K562 (cell line): ENCODE measurements around the gene DALRD3. TPM values are rescaled to one million over a fixed set of nuclear protein-coding genes. Genes with fewer than 3 reads are reported as not detected.

Source experiments
- ASH1L ChIP-seq: fragments of 450-650 bp; IDR thresholded peaks from 2 replicates; pipeline ENCODE4 v1.6.1; 2018; ENCODE audit warnings: borderline replicate concordance, mild to moderate bottlenecking, low read depth; ENCODE audit not compliant: partially characterized antibody
- BCOR ChIP-seq: fragments of 450-650 bp; IDR thresholded peaks from 2 replicates; pipeline ENCODE4 v1.6.1; 2016
- BDP1 ChIP-seq: IDR thresholded peaks from 3 replicates; pipeline ENCODE4 v1.6.1; 2011; ENCODE audit not compliant: insufficient read length, insufficient read depth
- BRCA1 ChIP-seq, 2 experiments: fragments of 450-650 bp in 1 of 2; sonication (generic) in 1 of 2; formaldehyde crosslinking in 1 of 2; IDR thresholded peaks; 2 replicates each; pipeline versions ENCODE4 v1.5.0 to v1.6.1; 2017 to 2020; ENCODE audit warnings: mild to moderate bottlenecking in 1 of 2, missing genetic modification reagents in 1 of 2
- CBX1 ChIP-seq: sonication (generic); IDR thresholded peaks from 2 replicates; pipeline ENCODE4 v1.6.1; 2016; ENCODE audit warnings: antibody characterized with exemption, low read depth, mild to moderate bottlenecking
- CBX8 ChIP-seq: fragments of 200-600 bp; sonication (generic); IDR thresholded peaks from 2 replicates; pipeline ENCODE4 v1.6.1; 2012; ENCODE audit warnings: borderline replicate concordance, mixed run types, low read depth, mild to moderate bottlenecking, moderate library complexity, mixed read lengths, low read length, control low read depth, inconsistent platforms; ENCODE audit not compliant: poor library complexity, severe bottlenecking; ENCODE audit errors: extremely low read depth
- FOXK1 ChIP-seq: sonication (generic); formaldehyde crosslinking; IDR thresholded peaks from 2 replicates; pipeline ENCODE4 v1.8.0; 2022; ENCODE audit warnings: missing genetic modification reagents, mild to moderate bottlenecking, borderline replicate concordance
- FOXP1 ChIP-seq: sonication (generic); formaldehyde crosslinking; IDR thresholded peaks from 2 replicates; pipeline ENCODE4 v1.8.0; 2022; ENCODE audit warnings: mild to moderate bottlenecking, missing genetic modification reagents
- GABPB1 ChIP-seq: sonication (generic); formaldehyde crosslinking; IDR thresholded peaks from 2 replicates; pipeline ENCODE4 v1.8.0; 2022; ENCODE audit warnings: mild to moderate bottlenecking, missing genetic modification reagents
- HNRNPUL1 ChIP-seq: fragments of 200-400 bp; formaldehyde crosslinking; IDR thresholded peaks from 2 replicates; pipeline ENCODE4 v1.6.1; 2017; ENCODE audit warnings: low read length
- MAZ ChIP-seq, 2 experiments: fragments of 450-650 bp in 1 of 2; sonication (generic) in 1 of 2; formaldehyde crosslinking; IDR thresholded peaks in 1 of 2; conservative IDR thresholded peaks in 1 of 2; 2 replicates each; pipeline versions ENCODE4 v1.4.0 to v1.5.0; 2020; ENCODE audit warnings: mild to moderate bottlenecking in 1 of 2, missing genetic modification reagents in 1 of 2
- MNT ChIP-seq, 2 experiments: fragments of 450-650 bp; conservative IDR thresholded peaks; 2 replicates each; pipeline ENCODE4 v1.6.1; 2017; ENCODE audit warnings: mild to moderate bottlenecking in 2 of 2, moderate library complexity in 2 of 2
- MYNN ChIP-seq, 2 experiments: sonication (generic); formaldehyde crosslinking in 1 of 2; IDR thresholded peaks; 2 replicates each; pipeline versions ENCODE4 v1.5.0 to v1.6.1; 2016 to 2020; ENCODE audit warnings: antibody characterized with exemption in 1 of 2, missing genetic modification reagents in 1 of 2
- NFXL1 ChIP-seq: fragments of 450-650 bp; formaldehyde crosslinking; IDR thresholded peaks from 2 replicates; pipeline ENCODE4 v1.4.0; 2021; ENCODE audit warnings: mild to moderate bottlenecking
- NKRF ChIP-seq: fragments of 450-650 bp; IDR thresholded peaks from 2 replicates; pipeline ENCODE4 v1.6.1; 2016; ENCODE audit warnings: borderline replicate concordance
- PREB ChIP-seq: sonication (generic); formaldehyde crosslinking; IDR thresholded peaks from 2 replicates; pipeline ENCODE4 v1.8.1; 2023; ENCODE audit warnings: mild to moderate bottlenecking, missing genetic modification reagents
- TAL1 ChIP-seq: fragments of 450-650 bp; IDR thresholded peaks from 2 replicates; pipeline ENCODE4 v1.6.1; 2016; ENCODE audit warnings: mild to moderate bottlenecking
- UBTF ChIP-seq, 2 experiments: IDR thresholded peaks; 2 replicates each; pipeline ENCODE4 v1.6.1; 2012; ENCODE audit warnings: improper control_type of control experiment in 2 of 2, low read depth in 2 of 2, low read length in 2 of 2, borderline replicate concordance in 1 of 2
- ZBED1 ChIP-seq: IDR thresholded peaks from 2 replicates; pipeline ENCODE4 v1.6.1; 2014
- ZNF282 ChIP-seq: sonication (generic); formaldehyde crosslinking; IDR thresholded peaks from 2 replicates; pipeline ENCODE4 v1.8.1; 2023; ENCODE audit warnings: missing genetic modification reagents
- polyA plus RNA-seq, 8 experiments: library from polyadenylated mRNA; depleted of rRNA in 4 of 8; stranded (reverse) in 5 of 8; unstranded in 3 of 8; fragments of >200 nt; fragmentation: Nextera tagmentation in 2 of 8; fragmentation: Illumina TruSeq in 1 of 8; extraction: Ambion mirVana in 2 of 8; extraction: Trizol in 1 of 8; gene quantifications; 2 replicates each; pipeline versions ENCODE4 v1.2.1 to v1.2.3, GENCODE V29; 2011 to 2014; ENCODE audit warnings: inconsistent platforms in 1 of 8, missing spikeins in 1 of 8
- total RNA-seq, 7 experiments: library from RNA; depleted of rRNA in 6 of 7; stranded (reverse); fragments of >200 nt in 6 of 7; fragmentation: Illumina TruSeq in 2 of 7; extraction: Trizol in 2 of 7; gene quantifications; 2 replicates each; pipeline versions ENCODE4 v1.2.1 to v1.2.3, GENCODE V29; 2011 to 2021; ENCODE audit warnings: low replicate concordance in 1 of 7

DALRD3 gene
- total and polyA plus RNA-seq, 9 of the 15 experiments (the other 6 are each of a cell fraction or from before 2014, with no cell fraction given), result 6.6 to 31.3 (median 14.4) TPM

- TF ChIP-seq MAZ (CRISPR knock-in tag; conservative IDR thresholded peaks at IDR 0.05 in 1 of 2, IDR thresholded peaks at IDR 0.05 in 1 of 2) (peak in 1 of 2 experiments; percentile 85; a peak in 3 of 4 replicates), CBX8 (no peak), TAL1 (no peak), MNT (conservative IDR thresholded peaks at IDR 0.05) (peak; percentile 3 to 23; a peak in 1 of 4 replicates), HNRNPUL1 (no peak), ZBED1 (0 out of 2 replicates have a peak, but pooled peaks have one; percentile 2), BCOR (no peak), FOXP1 (CRISPR knock-in tag) (no peak), NFXL1 (CRISPR knock-in tag) (no peak), ZNF282 (CRISPR knock-in tag) (no peak), CBX1 (no peak), NKRF (0 out of 2 replicates have a peak, but pooled peaks have one; percentile 7), BRCA1 (IDR thresholded peaks at IDR 0.05) (no peak), BRCA1 (CRISPR knock-in tag; IDR thresholded peaks at IDR 0.05) (no peak), BDP1 (no peak), MYNN (IDR thresholded peaks at IDR 0.05) (no peak), MYNN (CRISPR knock-in tag; IDR thresholded peaks at IDR 0.05) (no peak), UBTF (IDR thresholded peaks at IDR 0.05; ENCODE audit: borderline replicate concordance in 1 of 2, low read depth in 2 of 2, low read length in 2 of 2) (0 out of 4 replicates have a peak, but pooled peaks of 1 of the 2 experiments have one; percentile 7), PREB (no peak), GABPB1 (0 out of 2 replicates have a peak, but pooled peaks have one; percentile 17), ASH1L (no peak), FOXK1 (CRISPR knock-in tag) (no peak)
These were observed 10.4 kb downstream of the DALRD3 start (continued) for GRCh38 chr3:49007771-49008528.
